ENCODE data around the gene OR2T35. TPM values are rescaled to one million over a fixed set of nuclear protein-coding genes. Genes with fewer than 3 reads are reported as not detected.
"Not testable (repeated sequence)": the region's sequence is repeated elsewhere in the genome, so short reads cannot be mapped to it uniquely, and the experiment has no call there.

Gene OR2T35, protein sequence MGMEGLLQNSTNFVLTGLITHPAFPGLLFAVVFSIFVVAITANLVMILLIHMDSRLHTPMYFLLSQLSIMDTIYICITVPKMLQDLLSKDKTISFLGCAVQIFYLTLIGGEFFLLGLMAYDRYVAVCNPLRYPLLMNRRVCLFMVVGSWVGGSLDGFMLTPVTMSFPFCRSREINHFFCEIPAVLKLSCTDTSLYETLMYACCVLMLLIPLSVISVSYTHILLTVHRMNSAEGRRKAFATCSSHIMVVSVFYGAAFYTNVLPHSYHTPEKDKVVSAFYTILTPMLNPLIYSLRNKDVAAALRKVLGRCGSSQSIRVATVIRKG
- total RNA-seq, result not detected

DNA sequence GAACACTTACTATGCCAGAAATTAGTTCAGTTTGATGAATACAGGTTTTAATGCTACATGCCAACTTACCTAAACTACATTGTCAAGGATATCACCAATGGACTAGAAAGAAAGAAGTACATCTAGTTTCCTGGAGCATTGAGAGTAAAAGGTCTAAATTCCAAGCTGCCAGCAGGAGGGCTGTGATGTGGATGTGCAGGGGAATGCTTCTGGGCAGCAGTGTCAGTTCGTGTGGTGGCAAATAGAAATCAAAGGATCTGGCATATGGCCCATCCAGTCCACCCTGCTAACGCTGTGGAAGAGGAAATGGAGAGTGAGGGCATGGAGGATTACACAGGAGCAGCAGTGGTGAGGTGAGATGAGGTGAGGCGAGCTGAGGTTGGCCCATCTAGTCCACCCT, at the start of gene OR2T35:
Gene OR2T35 (minus strand): TSS at position 101 of the 400 bp plus-strand sequence. CDS start 6,020 bp downstream, outside the sequence.
- DNase-seq (ENCODE audit: low spot score), result not testable (repeated sequence)

DNA sequence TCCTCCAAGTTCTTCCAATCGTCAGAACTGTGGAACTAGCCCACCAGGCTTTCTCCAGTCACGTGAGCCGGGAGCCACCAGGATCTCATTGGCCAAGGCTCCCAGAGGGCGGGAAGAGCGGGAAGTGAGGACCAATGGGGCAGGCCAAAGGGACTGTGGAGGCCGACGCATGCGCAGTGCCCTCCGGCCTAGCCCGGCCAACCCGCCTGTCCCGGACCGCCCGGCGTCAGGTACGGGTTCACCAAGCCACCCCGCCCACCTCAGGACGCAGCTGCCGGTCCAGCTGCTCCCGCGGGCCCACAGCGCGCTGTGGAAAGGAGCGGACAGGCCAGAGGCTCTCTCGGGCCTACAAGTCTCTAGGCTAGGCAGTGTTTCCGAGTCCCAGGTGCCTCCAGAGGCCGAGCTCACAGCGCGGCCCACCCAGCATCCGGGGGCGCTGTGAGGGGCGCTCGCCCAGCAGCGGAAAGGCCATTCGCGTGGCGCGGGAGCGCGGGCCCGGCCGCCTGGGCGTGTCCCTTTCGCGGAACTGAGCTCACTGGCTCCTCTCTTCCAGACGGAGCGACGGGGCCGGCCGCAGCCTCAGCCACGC, 46.6 kb upstream of the OR2T35 start:
- DNase-seq (ENCODE audit: low spot score), result no peak

DNA sequence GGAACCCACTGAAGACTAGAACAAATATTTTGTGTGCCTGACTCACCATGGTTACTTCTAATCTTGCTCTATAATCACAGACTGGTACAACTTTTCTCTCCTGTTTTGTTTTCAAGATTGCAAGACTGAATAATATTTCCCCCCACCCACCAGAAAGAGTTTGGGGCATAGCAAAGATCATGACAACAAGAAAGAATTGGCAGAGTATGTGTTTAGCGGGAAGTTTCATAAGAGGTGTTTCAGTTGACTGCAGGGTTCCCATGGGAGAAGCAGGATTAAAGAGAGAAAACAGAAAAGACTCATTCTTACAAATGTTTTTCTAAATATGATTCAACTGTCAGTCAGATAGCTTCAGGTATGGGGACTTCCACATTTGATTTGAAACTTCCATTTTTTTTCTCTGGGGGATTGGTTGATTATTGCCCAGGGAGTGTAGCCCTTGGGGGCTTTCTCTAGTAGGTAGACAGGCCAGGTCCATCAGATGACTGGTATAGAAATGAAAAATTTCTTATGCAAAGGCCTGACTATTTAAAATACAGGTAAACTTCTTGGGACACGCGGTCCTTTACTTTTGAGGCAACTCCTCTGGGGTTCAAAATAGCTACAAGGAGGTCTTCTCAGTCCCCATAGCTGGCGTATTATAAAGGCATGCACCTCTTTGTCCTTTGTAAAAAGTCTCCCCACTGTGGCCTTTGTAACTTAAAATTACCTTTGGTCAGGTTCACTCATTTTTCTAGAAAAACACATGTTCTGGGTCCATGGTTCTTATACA, 43.6 kb upstream of the OR2T35 start:
- no peak for DNase-seq (ENCODE audit: low spot score)

DNA sequence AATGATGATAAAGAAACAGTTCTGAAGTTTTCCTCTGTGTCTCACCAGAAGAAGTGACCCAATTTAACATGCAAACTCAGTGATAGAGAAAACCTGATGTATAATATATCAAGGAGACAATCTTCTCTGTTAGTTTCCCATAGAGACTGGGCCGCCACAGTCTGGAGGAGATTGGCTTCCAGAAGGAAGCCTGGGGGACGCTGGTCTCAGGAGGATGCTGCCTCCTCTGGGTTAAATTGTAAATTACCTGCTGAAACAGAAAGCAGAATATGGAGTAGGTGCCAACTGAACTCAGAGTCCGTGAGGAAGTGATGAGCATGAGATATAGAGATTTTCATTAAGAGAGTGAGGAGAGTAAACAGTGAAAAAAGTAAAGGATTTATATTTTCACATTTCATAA, 41.7 kb upstream of the OR2T35 start:
- no peak for DNase-seq (ENCODE audit: low spot score)

DNA sequence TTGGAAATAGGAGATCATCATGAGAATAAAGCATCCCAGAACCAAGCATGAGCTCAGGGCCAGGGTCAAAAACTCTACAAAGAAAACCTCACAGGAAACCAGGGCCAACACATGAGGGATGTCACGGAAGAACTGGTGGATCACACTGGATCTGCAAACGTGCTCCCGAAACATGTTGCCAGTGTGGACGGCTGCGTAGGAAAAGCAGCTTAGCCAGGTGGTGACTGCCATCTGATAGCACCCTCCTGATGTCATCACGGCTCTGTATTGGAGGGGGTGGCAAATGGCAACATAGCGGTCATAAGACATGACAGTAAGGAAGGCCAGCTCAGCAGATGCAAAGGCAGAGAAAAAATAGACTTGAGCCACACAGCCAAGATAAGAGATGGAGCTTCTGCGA, 36.6 kb upstream of the OR2T35 start:
- DNase-seq (ENCODE audit: low spot score), result no peak

DNA sequence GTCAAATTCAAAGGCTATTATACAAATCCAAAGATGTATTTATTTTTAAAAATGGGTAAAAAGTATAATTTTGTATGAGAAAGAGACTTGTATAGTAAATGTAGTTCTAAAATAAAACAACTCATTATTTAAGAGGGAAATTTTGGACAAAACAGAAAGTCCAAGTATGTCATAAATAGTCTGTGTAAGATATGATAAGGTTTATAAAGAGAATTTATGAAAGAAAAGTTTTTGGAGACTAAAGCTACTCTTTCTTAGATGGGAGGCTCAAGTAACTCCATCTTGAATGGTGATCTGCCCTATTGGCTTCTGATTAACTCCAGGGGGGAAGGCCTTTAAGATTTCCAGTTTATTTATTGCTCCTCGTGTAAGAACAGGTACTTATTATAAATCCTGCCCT, 24.9 kb upstream of the OR2T35 start:
- no peak for DNase-seq (ENCODE audit: low spot score)

DNA sequence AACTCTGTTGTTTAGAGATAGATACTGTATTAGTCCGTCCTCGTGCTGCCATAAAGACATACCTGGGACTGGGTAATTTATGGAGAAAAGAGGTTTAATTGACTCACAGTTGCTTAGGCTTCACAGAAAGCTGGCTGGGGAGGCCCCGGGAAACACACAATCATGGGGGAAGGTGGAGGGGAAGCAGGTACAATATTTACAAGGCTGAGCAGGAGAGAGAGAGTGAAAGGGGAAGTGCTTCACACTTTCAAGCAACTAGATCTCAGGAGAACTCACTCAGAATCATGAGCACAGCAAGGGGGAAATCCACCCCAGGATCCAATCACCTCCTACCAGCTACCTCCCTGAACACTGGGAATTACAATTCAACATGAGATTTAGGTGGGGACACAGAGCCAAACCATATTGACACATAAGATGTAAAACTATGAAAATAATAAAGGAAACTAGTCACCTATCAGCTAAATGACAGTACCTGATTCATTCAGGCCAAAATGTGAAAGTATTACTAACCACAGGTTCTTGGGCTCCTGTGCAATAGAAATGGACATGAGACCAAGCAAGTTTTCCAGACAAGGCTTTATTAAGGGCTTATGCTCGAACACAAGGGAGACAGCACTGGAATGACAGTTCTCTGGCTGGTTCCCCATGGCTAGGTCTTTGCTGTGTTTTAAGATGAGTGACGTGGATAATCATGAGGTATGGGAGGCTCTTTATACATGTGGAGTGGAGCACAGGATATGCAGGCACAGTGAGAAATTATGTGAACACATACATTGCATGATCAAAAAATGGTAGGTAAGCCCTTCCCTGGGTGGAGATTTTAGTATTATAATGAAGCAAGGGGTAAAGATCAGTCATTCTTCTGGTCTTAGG, 18.6 kb upstream of the OR2T35 start:
- not testable (repeated sequence) for DNase-seq (ENCODE audit: low spot score)

DNA sequence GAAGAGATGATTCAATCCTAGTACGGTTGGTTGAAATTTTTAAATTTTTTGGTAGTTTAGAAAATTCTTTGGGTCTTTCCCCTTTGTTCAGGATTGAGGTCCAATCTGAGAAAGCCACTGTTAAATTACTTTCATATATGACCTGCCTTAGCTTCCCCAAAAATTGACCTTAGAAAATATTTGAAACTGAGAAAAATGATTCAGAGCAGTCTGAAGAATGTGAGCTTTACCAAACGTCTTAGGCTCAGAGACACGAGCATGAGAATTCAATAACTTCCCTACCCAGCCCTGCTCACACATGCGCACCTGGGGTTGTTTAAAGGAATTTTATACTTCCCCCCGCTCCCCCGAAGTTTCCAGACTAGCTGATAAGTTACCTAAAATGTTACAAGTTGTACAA, 11.7 kb upstream of the OR2T35 start:
- DNase-seq (ENCODE audit: low spot score), result not testable (repeated sequence)

DNA sequence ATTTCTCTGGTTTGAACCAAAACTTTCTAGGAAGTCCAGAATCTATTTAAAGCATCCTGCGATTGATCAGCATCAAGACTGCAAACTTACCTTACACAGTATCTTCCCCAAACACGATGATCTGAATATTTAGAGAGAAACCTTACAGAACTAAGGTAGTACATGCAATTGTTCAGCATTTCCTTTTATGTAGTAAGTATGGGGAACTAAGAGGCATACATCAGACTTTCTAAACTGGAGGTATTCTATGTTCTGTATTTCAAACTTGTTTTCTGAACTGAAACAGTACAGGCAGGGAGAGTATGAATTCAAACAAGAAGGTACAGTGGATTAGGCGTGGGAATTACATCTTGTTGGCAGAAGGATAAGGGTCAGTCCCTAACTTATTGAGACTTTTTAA, 10.3 kb upstream of the OR2T35 start, which contains the start of gene OR2T27:
Gene OR2T27 (minus strand): TSS at position 175 of the 400 bp plus-strand sequence. CDS start 4,644 bp downstream, outside the sequence.
- not testable (repeated sequence) for DNase-seq (ENCODE audit: low spot score)

DNA sequence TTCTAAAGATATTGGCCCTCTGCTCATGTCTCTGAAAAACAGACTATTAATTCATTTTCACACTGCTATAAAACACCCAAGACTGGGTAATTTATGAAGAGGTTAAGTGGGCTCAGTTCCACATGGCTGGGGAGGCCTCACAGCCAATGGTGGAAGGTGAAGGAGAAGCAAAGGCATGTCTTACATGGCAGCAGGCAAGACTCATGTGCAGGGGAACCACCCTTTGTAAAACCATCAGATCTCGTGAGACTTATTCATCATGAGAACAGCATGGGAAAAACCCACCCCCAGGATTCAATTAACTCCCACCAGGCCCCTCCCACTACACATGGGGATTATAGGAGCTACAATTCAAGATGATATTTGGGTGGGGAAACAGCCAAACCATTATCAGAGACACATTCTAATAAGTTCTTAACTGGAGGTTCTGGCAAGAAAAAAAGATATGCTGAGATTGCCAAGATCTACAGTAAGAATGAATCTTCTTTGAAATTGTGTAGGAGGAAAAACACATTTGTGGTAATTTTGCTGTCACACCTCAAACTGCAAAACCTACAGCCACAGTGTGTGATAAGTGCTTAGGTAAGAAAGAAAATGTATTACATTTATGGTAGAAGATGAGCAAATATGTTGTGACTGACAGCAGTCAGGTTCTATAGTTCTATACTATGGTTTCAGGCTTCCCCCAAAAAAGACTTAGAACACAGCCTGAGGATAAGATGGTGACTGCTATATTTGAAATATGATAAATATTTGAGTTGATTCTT, 3.9 kb upstream of the OR2T35 start:
- not testable (repeated sequence) for DNase-seq (ENCODE audit: low spot score)

DNA sequence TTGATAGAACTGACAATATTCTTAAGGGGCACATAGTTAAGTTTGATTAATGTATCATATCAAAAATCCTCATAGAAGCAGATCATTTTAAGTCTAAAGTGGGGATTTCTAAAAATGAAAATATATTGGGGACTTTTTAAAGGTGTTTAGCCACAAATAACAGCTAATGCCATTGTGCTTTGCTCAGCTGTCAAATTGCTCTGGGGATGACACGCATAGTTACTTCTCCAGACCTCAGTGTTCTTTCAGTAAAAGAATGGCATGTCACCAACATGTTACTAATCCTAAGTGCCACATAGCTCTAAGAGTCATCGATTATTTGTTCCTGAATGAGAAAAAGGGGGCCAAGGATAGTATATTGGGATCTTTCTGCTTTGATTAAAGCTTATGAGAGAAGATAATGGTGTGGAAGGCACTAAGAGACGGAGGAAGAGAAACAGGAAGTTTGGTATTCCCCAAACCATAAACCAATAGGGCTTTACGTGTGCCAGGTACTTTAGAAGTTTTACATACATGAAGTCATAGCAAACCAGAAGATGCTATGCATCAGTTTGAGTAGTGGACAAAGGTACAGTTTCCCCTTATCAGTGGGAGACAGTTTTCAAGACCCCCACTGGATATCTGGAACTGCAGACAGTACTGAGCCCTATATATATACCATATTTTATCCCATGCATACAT, 2.0 kb downstream of the OR2T35 start:
- not testable (repeated sequence) for DNase-seq (ENCODE audit: low spot score)

DNA sequence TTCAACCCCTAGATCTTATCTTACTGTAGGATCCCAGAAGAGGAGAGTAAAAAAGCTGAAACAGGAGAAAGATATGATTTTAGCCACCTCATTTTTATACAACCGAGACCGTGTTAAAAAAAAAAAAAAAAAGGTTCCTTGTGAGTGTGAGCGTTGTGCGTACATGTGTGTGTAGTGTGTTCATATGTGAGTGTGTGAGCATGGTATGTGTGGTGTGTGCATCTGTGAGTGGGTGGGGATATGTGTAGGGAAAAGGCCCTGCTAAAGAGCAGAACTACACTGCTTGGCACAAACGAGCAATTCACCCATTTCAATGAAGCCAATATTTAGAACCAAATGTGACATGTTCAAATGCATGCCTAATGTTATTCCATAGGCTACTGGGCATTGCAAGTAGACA, 3.5 kb downstream of the OR2T35 start:
- DNase-seq (ENCODE audit: low spot score), result not testable (repeated sequence)

DNA sequence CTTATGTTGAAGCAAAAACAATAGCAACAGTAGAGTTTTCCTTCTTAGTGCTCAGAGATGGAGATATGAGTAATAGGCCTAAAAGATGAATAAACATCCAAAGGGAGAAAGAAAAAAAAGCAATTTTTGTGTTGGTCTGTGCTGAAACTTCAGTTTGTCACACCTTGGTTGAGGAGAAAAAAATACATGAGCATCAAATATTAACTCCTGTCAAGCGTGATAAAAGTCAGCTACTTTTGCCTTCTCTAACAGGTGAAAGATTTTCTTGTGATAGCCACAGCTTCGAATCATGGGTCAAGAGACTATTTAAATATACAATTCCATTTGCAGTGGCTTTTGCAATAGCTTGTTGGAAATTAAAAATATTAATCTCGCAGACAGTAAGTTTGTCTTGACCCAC, 4.2 kb downstream of the OR2T35 start:
- DNase-seq (ENCODE audit: low spot score), result not testable (repeated sequence)

DNA sequence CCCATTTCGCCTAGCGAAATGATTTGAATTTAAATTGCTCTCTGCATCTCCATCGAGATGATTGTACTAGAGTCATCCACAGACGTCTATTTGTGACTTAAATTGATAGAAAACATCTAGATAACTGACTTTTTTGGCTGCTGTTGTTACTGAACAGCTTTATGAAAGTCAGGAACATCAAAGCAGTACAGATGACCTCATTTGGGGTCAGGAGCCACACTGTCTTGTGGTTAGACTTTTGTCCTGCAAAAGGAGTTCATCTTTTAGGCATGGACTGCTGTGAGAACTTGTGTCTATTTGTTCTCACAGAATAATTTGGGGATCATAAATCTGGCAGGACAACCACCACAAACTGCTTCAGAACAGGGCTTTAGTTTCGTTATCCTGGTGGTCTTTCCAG, 5.4 kb downstream of the OR2T35 start:
- DNase-seq (ENCODE audit: low spot score), result not testable (repeated sequence)

DNA sequence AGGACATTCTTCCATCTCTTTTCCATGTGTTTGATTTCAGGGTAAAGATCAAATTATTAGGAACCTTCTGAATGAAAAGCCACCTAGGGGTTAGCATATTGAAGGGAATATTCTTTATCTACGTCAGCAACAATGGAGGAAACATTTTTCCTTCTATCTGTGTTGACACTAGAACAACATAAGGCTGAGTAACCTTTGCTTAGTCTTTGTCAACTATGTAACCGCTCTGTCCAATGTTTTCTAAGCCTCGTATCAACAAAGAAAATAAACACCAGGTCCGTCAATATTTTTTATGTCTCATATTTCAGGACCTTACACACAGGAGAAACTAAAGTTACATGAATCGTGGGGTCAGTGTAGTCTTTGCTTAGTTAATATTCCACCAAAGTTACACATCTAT, 8.5 kb downstream of the OR2T35 start:
- DNase-seq (ENCODE audit: low spot score), result not testable (repeated sequence)

DNA sequence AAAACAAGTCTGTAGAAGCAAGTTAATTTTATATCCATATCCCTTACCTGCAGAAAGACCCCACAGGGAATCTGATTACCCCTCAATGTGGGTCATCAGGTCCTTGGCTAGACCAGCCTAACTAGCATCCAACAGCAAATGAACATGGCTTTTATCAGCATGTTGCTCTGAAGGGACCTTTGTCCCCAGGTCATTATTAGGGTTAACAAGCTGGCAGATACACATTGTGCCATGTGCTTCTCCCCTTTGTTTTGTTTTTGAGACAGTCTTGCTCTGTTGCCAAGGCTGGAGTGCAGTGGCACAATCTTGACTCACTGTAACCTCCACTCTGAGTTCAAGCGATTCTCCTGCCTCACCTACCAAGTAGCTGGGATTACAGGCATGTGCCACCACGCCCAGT, 10.1 kb downstream of the OR2T35 start, which contains the start of gene OR2T11:
Gene OR2T11 (minus strand): TSS at position 101 of the 400 bp plus-strand sequence. CDS start 7,963 bp downstream, outside the sequence.
- not testable (repeated sequence) for DNase-seq (ENCODE audit: low spot score)

DNA sequence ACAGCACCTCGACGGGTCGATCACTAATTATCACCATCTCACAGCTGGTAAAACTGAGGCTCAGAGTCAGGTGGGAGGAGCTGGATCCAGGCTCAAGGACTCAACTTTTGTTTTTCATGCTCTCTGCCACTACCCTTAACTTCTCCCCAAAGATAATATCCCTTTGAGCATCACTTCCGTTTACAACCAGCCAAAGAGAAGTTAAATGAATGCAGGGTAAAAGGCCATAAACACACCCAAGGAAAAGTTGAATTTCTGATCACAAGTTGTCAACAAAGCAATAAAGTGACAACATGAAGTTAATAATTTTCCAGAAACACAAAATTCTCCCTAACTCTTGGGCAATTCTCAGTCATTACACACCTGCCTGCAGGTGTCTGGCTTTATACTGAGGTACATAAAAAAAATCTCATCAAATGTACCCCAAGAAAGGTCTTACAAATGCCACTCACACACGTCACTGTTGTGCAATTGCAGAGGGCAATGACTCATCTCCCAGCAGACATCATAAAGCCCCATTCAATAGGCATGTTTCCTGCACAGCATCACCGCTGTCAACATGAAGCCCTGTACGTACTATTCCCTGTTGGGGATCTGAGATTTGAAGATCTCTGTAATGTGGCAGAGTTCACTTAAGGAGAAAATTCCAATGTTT, 13.6 kb downstream of the OR2T35 start:
- no peak for DNase-seq (ENCODE audit: low spot score)

DNA sequence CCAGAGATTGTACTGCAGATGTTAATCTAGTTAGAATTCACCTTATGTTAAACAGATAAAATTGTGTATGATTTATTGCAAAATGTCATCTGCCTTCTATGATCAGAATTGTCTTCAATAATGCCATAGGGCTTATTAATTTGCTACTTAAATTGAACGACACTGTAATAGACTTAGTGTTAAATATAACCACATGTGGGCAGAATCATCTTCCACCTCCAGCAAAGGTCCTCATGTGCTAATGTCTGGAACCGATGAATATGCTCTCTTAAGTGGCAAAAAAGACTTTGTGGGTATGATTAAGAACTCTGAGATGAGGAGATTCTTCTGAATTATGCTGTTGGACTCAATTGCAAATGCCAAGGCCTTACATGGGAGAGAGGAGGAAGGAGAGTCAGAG, 14.5 kb downstream of the OR2T35 start:
- DNase-seq (ENCODE audit: low spot score), result no peak
